Cardiac muscle cell (in vitro differentiated cells and primary cell): ENCODE measurements around the gene SLC16A12. TPM values are rescaled to one million over a fixed set of nuclear protein-coding genes. Genes with fewer than 3 reads are reported as not detected.

ENCODE experiments used
- DNase-seq, 2 donors: peaks; one replicate each; pipeline versions ENCODE4 v3.0.0 to v3.0.0-alpha.2; 2010 to 2017; ENCODE audit warnings: low read depth in 1 of 2, low spot score in 1 of 2
- H3K27ac ChIP-seq: fragments of 200-600 bp; sonication (generic); 2 replicates; pipeline ENCODE4 v1.5.1; 2016
- H3K27me3 ChIP-seq: fragments of 200-600 bp; sonication (generic); 2 replicates; pipeline ENCODE4 v1.6.0; 2016; ENCODE audit warnings: control low read depth
- H3K36me3 ChIP-seq: fragments of 200-600 bp; sonication (generic); 2 replicates; pipeline ENCODE4 v1.5.1; 2016; ENCODE audit warnings: control low read depth
- H3K4me1 ChIP-seq: fragments of 200-600 bp; sonication (generic); 2 replicates; pipeline ENCODE4 v1.8.1; 2017; ENCODE audit warnings: low read depth, mild to moderate bottlenecking, mixed run types
- H3K4me3 ChIP-seq: fragments of 200-600 bp; sonication (generic); 2 replicates; pipeline ENCODE4 v1.5.1; 2016; ENCODE audit warnings: mild to moderate bottlenecking
- H3K9me3 ChIP-seq: fragments of 200-600 bp; sonication (generic); 2 replicates; pipeline ENCODE4 v1.5.1; 2017; ENCODE audit warnings: low read depth, mild to moderate bottlenecking, control low read depth
- polyA plus RNA-seq: library from polyadenylated mRNA; unstranded; fragments of >200 nt; fragmentation: Nextera tagmentation; extraction: Ambion mirVana; gene quantifications from 2 replicates; pipeline ENCODE4 v1.2.1, GENCODE V29; 2016
- total RNA-seq: library from RNA; depleted of rRNA; stranded (reverse); fragments of >200 nt; gene quantifications from 2 replicates; pipeline ENCODE4 v1.2.3, GENCODE V29; 2016
- TF ChIP-seq, protein P1 (sequence below): IDR thresholded peaks from 2 replicates; pipeline ENCODE4 v1.5.1; 2012; ENCODE audit warnings: low read depth, mild to moderate bottlenecking, low read length

SLC16A12 gene
- total and polyA plus RNA-seq, 2 experiments from 2014 or later: 7.6 to 8.1 TPM

DNA sequence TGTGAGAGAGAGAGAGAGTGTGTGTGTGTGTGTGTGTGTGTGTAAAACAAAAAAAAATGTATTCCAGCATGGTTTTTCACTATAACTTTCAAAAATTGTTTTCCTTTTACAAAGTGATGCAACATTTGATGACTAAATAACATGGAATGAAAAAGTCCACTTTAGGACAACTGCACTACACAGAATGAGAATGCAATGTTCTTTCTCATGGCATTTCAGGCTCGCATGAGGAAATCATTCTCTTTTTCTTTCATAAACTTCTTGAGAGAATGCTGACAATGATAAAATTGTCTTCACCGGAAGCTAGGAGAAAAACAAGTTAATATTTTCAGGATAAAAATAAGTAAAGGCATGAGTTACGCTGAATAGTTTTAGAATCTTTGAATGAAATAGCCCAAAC lies 53.7 kb downstream of the SLC16A12 start:
- peak in 1 of 2 donors; percentile 96 for DNase-seq
- Histone ChIP-seq H3K4me1 (peaks cover 52% of the 10 kb centered on the region), H3K4me3 (no peak overlapping the region), H3K36me3 (no peaks in the 10 kb centered on the region), H3K9me3 (no peaks in the 10 kb centered on the region), H3K27ac (peak overlapping the region; percentile 97), H3K27me3 (no peaks in the 10 kb centered on the region)
- TF ChIP-seq, protein P1, sequence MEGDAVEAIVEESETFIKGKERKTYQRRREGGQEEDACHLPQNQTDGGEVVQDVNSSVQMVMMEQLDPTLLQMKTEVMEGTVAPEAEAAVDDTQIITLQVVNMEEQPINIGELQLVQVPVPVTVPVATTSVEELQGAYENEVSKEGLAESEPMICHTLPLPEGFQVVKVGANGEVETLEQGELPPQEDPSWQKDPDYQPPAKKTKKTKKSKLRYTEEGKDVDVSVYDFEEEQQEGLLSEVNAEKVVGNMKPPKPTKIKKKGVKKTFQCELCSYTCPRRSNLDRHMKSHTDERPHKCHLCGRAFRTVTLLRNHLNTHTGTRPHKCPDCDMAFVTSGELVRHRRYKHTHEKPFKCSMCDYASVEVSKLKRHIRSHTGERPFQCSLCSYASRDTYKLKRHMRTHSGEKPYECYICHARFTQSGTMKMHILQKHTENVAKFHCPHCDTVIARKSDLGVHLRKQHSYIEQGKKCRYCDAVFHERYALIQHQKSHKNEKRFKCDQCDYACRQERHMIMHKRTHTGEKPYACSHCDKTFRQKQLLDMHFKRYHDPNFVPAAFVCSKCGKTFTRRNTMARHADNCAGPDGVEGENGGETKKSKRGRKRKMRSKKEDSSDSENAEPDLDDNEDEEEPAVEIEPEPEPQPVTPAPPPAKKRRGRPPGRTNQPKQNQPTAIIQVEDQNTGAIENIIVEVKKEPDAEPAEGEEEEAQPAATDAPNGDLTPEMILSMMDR: no peak

DNA sequence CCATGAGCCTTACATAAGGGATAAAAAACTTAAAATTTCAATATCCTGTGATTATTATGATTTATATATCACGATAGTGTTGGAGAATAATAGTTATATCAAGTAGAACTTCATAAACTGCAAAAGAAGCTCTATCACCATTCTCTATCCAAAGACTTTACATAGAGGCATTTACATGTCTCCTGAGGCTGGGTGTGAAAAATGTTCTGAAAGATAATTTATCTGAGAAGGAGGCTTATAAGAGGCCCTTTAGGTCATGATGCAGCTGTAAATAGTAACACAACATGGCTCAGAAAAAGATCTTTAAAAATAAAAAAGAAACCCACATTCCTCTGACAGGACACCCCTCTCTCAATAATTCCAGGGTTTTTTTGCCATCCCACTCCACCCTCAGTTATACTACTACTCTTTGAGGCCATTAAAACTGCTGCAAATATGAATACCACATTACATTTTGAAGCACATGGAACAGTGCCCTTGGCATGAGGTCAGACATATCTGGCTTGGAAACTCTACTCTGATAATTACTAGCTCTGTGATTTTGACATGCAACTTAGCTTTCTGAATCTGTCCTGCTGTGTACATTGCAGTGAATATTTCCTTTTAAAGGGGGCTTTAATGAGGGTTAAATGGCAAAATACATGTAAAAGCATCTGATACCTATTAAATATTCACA lies 55.5 kb downstream of the SLC16A12 start:
- TF ChIP-seq, protein P1: no peak
- Histone ChIP-seq H3K27ac (peak overlapping the region; percentile 97), H3K4me3 (no peak overlapping the region), H3K27me3 (no peaks in the 10 kb centered on the region), H3K36me3 (no peaks in the 10 kb centered on the region), H3K4me1 (peaks cover 69% of the 10 kb centered on the region), H3K9me3 (no peaks in the 10 kb centered on the region)
- DNase-seq: peak in 1 of 2 donors; percentile 72

DNA sequence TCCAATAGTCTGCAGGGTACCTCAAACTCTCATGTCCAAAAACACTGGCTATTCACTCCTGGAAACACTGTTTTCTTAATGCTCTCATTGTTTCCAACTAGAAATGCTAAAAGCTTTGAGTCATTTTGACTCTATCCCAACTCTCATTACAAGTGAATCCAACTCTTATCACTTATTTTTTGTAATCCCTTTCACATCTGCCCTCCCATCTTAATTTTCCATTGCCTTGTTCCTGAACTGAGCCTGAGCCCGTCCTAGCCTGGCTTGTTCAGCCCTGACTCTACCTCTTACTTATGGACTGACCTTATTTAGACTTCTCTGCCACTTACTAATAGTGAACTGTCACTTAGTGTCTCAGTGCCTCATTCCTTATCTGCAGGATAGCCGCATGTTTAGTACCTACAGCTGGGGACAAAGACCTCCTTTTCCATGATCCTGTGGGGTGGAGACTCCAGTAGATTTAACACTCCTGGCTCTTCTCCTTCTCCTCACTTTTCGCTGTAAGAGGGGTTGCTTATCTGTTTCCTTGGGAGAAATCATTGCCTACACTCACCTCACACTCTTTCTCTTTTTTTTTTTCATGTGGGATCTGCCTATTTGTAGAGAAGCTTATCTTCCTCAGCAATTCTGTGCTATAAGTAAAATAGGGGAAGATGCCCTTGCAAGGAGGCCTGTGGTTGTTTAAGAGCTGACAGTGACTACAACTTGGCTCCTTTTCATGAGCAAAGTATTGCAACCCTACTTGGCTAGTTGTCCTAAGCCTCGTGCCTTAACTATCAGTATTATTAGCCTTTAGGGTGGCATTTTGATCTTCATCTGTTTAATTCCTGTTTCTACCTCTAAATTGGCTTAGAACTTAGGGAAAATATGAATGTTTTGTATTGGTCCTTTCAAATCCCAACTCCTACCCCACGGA lies 56.4 kb downstream of the SLC16A12 start:
- no peak overlapping the region for H3K4me3 ChIP-seq
- H3K27ac ChIP-seq: peak overlapping the region; percentile 97
- no peaks in the 10 kb centered on the region for H3K36me3 ChIP-seq
- no peaks in the 10 kb centered on the region for H3K9me3 ChIP-seq
- peaks cover 78% of the 10 kb centered on the region for H3K4me1 ChIP-seq
- TF ChIP-seq, protein P1: no peak
- DNase-seq: peak; percentile 50 to 70
- no peaks in the 10 kb centered on the region for H3K27me3 ChIP-seq

DNA sequence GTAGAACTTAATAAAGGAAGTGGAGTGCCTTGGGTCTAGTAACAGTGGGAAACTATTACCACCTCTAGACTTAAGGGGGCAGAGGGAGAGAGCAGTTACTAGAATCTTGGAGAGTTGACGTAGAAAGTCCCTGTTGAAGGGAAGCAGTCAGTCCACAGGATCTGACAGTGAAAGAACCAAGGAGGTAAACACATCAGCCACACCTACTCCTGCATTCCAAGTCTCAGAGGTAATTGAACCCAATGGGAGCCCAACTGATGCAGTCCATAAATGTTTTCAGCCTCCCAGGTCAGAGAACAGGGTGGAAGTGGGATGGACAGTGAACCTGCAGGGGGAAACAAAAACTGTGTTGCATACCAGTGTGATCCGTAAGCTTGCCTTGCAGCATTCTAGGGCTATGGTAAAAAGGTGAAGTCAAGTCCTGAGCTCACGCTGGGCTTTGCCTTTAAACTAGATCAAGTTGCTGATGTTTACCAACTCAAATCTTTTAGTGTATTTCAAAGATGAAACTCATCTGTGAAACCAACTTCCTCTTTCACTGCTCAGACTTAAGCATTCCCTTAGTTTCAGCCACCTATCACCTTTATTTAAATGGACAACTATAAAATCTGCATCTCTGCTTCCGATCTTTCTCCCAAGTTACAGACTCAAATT lies 57.2 kb downstream of the SLC16A12 start:
- TF ChIP-seq, protein P1: no peak
- H3K27me3 ChIP-seq: no peaks in the 10 kb centered on the region
- peak in 1 of 2 donors; percentile 71 for DNase-seq
- peak overlapping the region; percentile 97 for H3K27ac ChIP-seq
- H3K36me3 ChIP-seq: no peaks in the 10 kb centered on the region
- H3K4me3 ChIP-seq: no peak overlapping the region
- peaks cover 86% of the 10 kb centered on the region for H3K4me1 ChIP-seq
- no peaks in the 10 kb centered on the region for H3K9me3 ChIP-seq

DNA sequence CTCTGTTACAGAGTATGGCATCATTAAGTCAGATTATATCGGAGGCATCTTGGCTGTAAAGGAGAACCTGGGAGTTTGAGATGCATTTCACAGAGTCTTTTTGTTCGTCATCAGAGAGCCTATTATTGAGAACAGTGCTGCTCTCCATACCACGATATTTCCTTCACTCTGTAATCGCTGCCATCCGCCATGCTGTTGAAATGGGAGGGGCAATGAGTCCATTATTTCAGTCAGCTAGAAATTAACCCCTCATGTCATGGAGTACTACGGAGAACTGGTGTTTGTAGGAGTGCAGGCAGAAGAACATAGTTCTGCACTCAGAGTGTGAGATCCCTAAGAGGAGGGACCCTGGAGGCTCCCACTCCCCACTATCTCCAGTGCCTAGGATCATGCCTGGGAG lies 59.2 kb downstream of the SLC16A12 start:
- peak overlapping the region; percentile 97 for H3K27ac ChIP-seq
- H3K9me3 ChIP-seq: no peaks in the 10 kb centered on the region
- TF ChIP-seq, protein P1: no peak
- no peak for DNase-seq
- H3K36me3 ChIP-seq: no peaks in the 10 kb centered on the region
- no peaks in the 10 kb centered on the region for H3K27me3 ChIP-seq
- H3K4me3 ChIP-seq: no peak overlapping the region
- H3K4me1 ChIP-seq: peaks cover 83% of the 10 kb centered on the region
